ENCODE results near the gene FAH. TPM values are rescaled to one million over a fixed set of nuclear protein-coding genes. Genes with fewer than 3 reads are reported as not detected.

The FAH gene
- total RNA-seq (10 to 100 TPM; 23.7 to 48.9 TPM), polyA plus RNA-seq (10 to 100 TPM; 49.4 to 55.5 TPM)
- long read RNA-seq, donor 1, transcript FAH-213 (14 exons, 1,549 nt) = major isoform, 5 of 15 reads
- long read RNA-seq, donor 1, partial matches to known transcripts = 6 of 15 reads
- long read RNA-seq, donor 1, other reads (novel, unspliced or antisense) = 0 of 15 reads
- long read RNA-seq, donor 2, partial matches to known transcripts = 5 of 10 reads
- long read RNA-seq, donor 2, other reads (novel, unspliced or antisense) = 0 of 10 reads
- long read RNA-seq, donor 3, partial matches to known transcripts = 0 of 8 reads
- long read RNA-seq, donor 3, other reads (novel, unspliced or antisense) = 0 of 8 reads
- long read RNA-seq, donor 4, partial matches to known transcripts = 16 of 23 reads
- long read RNA-seq, donor 4, other reads (novel, unspliced or antisense) = 0 of 23 reads
- long read RNA-seq, donor 5, transcript FAH-213 (14 exons, 1,549 nt) = major isoform, 11 of 27 reads
- long read RNA-seq, donor 5, partial matches to known transcripts = 7 of 27 reads
- long read RNA-seq, donor 5, other reads (novel, unspliced or antisense) = 0 of 27 reads

DNA sequence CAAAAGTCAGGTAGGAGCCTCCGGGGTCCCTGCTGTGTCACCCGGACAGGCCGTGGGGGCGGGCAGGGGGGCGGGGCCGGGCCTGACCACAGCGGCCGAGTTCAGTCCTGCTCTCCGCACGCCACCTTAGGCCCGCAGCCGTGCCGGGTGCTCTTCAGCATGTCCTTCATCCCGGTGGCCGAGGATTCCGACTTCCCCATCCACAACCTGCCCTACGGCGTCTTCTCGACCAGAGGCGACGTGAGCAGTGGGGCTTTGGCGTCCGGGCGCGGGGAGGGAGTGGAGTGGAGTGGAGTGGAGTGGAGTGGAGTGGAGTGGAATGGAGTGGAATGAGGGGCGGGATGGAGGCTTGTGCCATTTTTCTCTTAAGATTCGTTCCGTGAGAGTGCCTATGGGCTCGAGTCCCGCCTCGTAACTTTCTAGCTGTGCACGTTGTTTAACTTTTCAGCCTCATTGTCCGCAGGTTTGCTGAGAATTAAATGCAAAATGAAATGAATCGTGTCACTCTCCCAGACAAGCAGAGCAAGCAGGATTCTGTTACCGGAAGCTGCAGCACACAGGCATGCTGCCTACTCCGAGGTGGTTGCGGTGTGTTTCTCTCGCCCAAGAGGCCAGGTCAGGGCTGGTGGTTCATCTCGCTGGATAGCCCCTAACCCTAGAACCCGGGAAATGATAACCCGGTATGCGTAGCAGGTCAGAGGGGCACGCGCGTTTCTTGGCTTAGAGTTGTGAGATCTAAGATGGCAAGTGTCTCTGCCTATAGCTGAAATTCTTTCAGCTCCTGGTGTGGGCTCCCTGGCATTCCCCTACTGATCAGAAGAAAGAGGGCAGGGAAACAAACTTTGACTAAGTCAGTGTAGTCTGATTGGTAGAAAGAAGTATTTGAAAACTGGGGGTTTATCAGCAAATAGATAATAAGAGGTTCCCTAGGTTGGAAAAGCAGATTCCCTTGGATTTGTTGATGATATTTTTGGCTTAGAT, at the start of gene FAH:
Gene FAH (plus strand): TSS at position 104 of the 981 bp plus-strand sequence. CDS start 56 bp downstream, at position 160.
- no peaks in the 10 kb centered on the region for H3K9me3 ChIP-seq (ENCODE audit: control insufficient read depth in 4 of 4, insufficient read depth in 3 of 4, low read length in 3 of 4)
- H3K36me3 ChIP-seq (ENCODE audit: control insufficient read depth in 4 of 4, insufficient read depth in 4 of 4, low read length in 4 of 4) = peaks cover 0 to 8% (median 0%) of the 10 kb centered on the region in 4 donors
- H3K4me3 ChIP-seq = peak within 1 kb of the TSS; percentile 29
- H3K4me1 ChIP-seq (ENCODE audit: control insufficient read depth in 5 of 5, insufficient read depth in 5 of 5, low read length in 5 of 5) = peaks cover 0 to 23% (median 12%) of the 10 kb centered on the region in 5 donors
- ATAC-seq (ENCODE audit: insufficient read depth, low FRiP score) (peak; percentile 60), DNase-seq (peak in 1 of 3 donors; percentile 69)
- peak within 1 kb of the TSS; percentile 4 to 69 for H3K27ac ChIP-seq (ENCODE audit: low read depth in 1 of 2, low read length in 1 of 2)
- 1% methylated on average over 42 to 45 of the region's 45 CpGs for WGBS, 2 donors
- H3K9ac ChIP-seq (ENCODE audit: insufficient read depth in 1 of 2, low read length in 2 of 2) = peak within 1 kb of the TSS in 1 of 2 donors; percentile 78
- TF ChIP-seq, protein P1, sequence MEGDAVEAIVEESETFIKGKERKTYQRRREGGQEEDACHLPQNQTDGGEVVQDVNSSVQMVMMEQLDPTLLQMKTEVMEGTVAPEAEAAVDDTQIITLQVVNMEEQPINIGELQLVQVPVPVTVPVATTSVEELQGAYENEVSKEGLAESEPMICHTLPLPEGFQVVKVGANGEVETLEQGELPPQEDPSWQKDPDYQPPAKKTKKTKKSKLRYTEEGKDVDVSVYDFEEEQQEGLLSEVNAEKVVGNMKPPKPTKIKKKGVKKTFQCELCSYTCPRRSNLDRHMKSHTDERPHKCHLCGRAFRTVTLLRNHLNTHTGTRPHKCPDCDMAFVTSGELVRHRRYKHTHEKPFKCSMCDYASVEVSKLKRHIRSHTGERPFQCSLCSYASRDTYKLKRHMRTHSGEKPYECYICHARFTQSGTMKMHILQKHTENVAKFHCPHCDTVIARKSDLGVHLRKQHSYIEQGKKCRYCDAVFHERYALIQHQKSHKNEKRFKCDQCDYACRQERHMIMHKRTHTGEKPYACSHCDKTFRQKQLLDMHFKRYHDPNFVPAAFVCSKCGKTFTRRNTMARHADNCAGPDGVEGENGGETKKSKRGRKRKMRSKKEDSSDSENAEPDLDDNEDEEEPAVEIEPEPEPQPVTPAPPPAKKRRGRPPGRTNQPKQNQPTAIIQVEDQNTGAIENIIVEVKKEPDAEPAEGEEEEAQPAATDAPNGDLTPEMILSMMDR (IDR thresholded peaks at IDR 0.05; ENCODE audit: control extremely low read depth, extremely low read depth) = no peak
- H3K27me3 ChIP-seq (ENCODE audit: control insufficient read depth in 3 of 3, insufficient read depth in 3 of 3, low read length in 2 of 3) = no peaks in the 10 kb centered on the region

DNA sequence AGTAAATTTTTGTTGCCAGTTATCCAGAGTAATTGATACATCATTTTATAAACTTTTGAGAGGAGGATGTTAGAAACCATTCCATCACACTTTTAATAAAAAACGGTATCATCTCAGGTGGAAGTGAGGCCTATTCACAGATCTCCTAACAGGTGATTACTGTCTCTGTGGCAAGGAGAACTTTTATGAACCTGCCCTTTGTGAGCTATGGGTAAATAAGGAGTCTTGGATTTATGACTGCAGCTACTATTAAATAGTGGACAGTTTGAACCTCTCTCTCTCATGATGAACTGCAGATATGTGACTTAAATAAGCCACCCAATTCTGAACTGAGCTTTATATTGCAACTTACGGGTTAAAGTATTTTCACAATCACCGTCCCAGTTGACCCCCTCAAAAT, 47.6 kb upstream of the FAH start:
- Histone ChIP-seq H3K4me1 (ENCODE audit: control insufficient read depth in 5 of 5, insufficient read depth in 5 of 5, low read length in 5 of 5) (peaks cover 0 to 14% (median 0%) of the 10 kb centered on the region in 5 donors), H3K36me3 (ENCODE audit: control insufficient read depth in 4 of 4, insufficient read depth in 4 of 4, low read length in 4 of 4) (peaks cover 0 to 6% (median 1%) of the 10 kb centered on the region in 4 donors), H3K4me3 (no peak overlapping the region), H3K27me3 (ENCODE audit: control insufficient read depth in 3 of 3, insufficient read depth in 3 of 3, low read length in 2 of 3) (no peaks in the 10 kb centered on the region), H3K9ac (ENCODE audit: insufficient read depth in 1 of 2, low read length in 2 of 2) (no peak overlapping the region), H3K27ac (ENCODE audit: low read depth in 1 of 2, low read length in 1 of 2) (no peak overlapping the region), H3K9me3 (ENCODE audit: control insufficient read depth in 4 of 4, insufficient read depth in 3 of 4, low read length in 3 of 4) (no peaks in the 10 kb centered on the region)
- WGBS, 2 donors = 79 to 83% methylated on average over 3 of the region's 3 CpGs
- no peak for DNase-seq
- ATAC-seq (ENCODE audit: insufficient read depth, low FRiP score) = no peak
- TF ChIP-seq, protein P1 (IDR thresholded peaks at IDR 0.05; ENCODE audit: control extremely low read depth, extremely low read depth) = no peak

DNA sequence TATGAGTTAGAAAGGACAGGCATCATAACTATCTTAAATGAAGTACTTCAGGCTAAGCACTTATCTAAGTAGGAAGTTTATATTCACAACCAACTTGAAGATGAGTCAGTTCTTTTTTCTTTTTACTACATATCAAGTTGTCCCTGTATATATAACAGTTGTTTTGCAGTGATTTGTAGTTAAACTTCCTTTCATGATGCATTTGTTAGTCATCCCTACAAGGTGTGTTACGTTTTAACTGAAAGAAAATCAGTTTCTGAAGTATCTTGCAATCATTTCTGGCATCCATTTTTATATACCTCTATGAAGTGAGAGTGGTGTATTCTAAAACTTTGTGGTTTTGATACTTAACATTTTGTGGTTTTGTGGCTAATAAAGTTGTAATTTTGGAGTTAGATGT, 47.2 kb upstream of the FAH start:
- TF ChIP-seq, protein P1 (IDR thresholded peaks at IDR 0.05; ENCODE audit: control extremely low read depth, extremely low read depth) = no peak
- Histone ChIP-seq H3K9ac (ENCODE audit: insufficient read depth in 1 of 2, low read length in 2 of 2) (no peak overlapping the region), H3K4me3 (no peak overlapping the region), H3K36me3 (ENCODE audit: control insufficient read depth in 4 of 4, insufficient read depth in 4 of 4, low read length in 4 of 4) (peaks cover 0 to 6% (median 1%) of the 10 kb centered on the region in 4 donors), H3K27ac (ENCODE audit: low read depth in 1 of 2, low read length in 1 of 2) (no peak overlapping the region), H3K9me3 (ENCODE audit: control insufficient read depth in 4 of 4, insufficient read depth in 3 of 4, low read length in 3 of 4) (no peaks in the 10 kb centered on the region), H3K27me3 (ENCODE audit: control insufficient read depth in 3 of 3, insufficient read depth in 3 of 3, low read length in 2 of 3) (no peaks in the 10 kb centered on the region), H3K4me1 (ENCODE audit: control insufficient read depth in 5 of 5, insufficient read depth in 5 of 5, low read length in 5 of 5) (peaks cover 0 to 14% (median 0%) of the 10 kb centered on the region in 5 donors)
- no peak for DNase-seq
- no peak for ATAC-seq (ENCODE audit: insufficient read depth, low FRiP score)
- WGBS, 2 donors = 52 to 60% methylated on average over 1 of the region's 1 CpG
